DMS79 treated with DMSO at 0.1 percent for 48 hours (cell line): ENCODE measurements around the gene MED15.
"Not testable (repeated sequence)": the region's sequence is repeated elsewhere in the genome, so short reads cannot be mapped to it uniquely, and the experiment has no call there.

ENCODE experiments used
- DNase-seq: peaks from one replicate; lab custom pipeline; 2025; lab: John Stamatoyannopoulos, UW

The MED15 gene

DNA sequence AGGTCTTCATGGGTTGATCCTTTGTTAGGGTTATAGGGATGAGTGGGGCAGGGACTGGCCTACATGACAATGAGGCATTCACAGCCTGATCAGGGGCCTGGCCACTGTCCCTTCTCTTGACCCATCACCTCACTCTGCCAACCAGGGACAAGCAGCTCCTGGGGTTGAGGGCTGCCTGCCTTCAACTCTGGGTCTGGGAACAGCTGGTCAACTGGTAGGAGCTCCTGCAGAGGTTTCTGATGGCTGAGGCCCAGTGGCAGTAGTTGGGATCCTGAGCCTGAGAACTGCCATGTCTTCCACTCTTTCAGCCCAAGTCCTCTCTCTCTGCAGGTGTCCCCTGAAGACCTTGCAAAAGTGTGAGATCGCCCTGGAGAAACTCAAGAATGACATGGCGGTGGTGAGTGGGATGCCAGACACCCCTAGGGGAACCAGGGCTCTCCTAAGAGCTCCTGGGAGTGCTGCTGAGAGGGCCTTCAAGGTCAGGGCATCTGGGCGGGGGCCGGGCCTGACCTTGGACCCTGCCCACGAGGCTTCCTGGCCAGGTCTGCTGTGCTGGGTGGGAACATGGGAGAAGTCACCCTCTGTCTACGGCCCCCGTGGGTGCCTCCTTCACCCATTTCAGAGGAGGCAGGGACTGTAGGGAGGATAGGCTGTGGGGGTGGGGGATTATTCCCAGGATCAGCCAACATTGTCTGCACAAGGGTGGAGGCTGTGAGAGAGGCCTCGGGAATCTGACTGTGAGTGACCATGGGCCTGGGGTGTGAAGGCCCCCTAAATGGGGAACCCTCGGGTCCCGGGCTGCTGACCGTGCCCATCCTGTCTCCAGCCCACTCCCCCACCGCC is 76.8 kb downstream of the MED15 start:
- no peak for DNase-seq

DNA sequence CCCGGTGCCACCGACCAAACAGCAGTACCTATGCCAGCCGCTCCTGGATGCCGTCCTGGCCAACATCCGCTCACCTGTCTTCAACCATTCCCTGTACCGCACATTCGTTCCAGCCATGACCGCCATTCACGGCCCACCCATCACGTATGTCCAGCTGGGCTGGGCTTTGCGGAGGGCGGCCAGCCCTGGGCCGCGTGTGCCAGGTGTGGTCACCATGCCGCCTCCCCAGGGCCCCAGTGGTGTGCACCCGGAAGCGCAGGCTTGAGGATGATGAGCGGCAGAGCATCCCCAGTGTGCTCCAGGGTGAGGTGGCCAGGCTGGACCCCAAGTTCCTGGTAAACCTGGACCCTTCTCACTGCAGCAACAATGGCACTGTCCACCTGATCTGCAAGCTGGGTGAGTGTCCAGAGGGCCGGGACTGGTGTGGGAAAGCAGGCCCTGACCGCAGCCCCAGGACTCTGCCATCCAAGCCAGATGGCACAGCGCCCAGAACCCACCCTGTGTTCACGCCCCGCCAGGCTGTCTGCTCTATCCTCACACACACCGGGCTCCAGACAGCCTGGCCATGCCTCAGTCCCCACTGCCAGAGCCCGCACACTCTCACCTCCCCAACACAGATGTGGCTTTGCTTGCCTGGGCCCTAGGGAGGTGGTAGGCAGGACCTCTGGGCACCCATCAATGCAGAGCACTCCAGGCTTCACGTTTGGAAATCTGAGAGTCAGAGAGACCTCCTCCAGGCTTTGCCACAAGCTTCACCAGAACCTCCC is 77.6 kb downstream of the MED15 start:
- DNase-seq = no peak

DNA sequence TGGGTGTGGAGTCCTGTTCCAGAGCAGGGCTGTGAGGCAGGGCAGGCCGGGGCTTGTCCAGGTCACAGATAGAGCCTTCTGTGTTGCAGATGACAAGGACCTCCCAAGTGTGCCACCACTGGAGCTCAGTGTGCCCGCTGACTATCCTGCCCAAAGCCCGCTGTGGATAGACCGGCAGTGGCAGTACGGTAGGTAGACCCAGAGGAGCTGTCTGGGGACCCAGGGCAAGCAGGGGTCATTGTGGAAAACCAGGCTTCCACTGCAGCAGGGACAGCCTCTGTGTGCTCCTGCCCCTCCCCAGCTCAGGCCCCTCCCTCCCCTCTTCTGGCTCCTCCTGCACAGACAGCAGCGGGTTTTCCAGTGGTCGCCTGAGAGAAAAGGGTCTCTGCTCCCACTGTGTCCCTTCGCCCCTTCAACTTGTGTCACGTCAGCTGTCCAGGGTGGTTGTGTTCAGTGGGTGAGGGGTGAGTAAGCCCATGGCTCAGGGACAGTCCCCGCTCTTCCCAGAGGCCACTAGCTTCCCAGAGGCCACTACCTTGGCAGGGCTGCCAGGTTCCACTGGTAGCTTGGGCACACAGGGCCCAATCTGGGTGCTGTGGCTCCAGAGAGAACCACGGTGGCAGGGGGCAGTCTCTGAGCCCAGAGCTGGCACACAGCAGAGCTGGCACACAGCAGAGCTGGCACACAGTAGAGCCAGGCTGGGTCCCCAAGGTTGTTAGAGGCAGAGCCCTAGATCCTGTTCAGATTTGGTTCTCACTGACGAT is 78.4 kb downstream of the MED15 start:
- no peak for DNase-seq

DNA sequence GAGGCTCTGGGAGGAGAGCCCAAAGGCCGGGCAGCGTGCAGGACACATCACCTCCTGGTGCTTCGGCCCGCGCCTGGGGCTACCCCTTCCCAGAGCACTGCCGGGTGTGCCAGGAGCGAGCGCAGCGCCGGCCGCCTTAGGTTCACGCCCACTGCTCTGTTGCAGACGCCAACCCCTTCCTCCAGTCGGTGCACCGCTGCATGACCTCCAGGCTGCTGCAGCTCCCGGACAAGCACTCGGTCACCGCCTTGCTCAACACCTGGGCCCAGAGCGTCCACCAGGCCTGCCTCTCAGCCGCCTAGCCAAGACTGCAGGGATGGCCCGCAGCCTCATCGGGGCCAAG is 79.0 kb downstream of the MED15 start:
- DNase-seq = no peak

DNA sequence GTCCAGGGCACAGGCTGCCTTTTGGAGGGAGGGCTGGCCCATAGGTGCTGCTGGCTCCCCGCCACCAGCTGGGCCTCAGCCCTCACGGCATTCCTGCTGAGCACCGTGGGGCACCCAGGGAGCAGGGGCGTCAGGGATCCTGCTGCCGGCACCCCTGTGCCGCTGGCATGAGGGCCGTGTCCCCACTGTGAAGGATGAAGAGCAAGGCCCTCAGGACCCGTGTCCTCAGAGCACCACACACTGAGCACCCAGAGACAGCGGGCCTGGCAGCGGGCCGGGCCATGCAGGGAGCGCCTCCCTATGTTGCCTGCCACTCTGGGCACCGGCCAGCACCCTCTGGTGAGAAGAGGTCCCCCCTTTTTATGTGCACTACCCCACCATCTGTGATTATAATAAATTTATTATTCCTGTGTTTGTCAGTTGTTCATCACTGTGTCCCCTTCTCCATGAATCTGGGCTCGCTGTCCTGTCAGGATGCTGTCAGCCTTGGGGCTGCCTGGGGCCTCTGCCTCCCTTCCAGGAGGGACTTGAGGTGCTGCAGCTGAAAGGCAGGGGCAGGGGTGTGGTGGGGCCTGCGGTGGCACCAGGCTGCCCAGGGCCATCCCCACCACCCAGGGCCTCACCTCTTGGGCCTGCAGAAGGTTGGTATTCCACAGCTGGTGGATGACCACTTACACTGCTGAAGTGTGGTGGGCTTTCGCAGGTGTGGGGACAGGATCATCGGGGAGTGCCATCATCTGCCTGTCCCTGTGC is 80.0 kb downstream of the MED15 start:
- DNase-seq = no peak

DNA sequence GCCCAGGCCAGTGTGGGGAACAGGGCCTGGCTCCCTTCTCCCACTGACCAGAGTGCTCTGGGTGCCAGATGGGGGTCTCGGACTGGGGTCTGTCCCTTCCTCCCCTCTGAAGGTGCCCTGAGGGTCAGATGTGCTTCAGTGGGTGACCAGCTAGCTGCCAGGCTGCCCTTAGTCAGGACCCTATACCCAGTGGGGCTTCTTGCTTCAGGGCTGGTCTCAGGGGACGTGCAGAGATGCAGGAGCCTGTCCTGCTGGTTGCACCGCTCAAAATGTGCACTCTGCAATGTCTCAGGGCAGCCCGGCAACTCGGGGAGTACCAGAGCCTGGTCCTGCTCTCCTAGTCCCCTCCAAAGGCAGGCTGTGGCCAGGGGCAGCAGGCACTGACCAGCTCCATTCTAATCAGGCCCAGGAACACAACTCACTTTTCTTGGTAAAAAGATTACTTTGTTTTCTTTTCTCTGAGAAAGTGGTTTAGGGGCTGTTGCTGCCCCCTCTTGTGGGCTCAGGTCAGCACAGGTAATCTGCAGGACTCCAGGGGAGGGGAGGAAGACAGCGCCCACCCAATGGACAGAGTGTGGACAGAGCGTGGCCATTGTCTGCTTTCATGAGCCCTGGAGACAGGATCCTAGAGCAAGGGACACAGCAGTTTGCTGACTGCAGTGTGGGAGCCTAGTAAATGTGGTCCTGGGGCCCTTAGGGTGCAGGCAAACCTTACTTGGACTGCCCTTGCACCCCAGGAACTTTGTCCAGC is 80.9 kb downstream of the MED15 start:
- no peak for DNase-seq

DNA sequence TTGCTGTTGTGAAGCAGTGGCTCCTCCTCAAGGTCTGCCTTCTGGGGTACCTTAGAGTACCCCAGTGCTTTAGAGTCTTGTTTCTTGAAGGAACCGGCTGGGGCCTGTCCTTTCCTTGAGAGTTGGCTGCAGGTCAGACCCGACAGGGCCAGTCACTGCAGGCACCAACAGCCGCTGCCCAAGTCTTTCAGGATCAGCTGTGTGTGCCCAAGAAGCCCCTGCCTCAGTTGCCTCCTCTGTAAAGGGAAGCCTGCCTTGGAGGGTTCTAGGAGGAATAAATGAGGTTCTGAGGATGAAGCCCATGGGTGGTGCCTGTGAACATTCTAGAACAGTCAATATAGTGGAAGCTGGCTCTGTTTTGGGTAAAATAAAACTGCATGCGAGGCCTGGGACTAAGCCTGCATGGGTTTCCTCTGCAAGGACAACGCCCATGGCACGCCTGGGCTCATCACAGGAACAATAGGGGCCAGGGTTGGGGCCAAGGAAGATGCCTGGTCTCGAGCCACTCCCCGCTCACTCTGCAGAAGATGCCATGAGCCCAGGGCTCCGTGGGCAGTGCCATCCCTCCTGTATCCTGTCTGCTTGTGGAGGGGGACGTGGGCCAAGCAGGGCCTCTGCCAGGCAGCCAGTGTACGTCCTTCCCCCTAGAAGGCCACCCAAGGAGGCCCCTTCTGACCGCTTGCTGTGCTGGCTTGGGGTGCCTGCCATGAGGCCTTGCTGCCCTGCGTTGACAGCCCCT is 81.6 kb downstream of the MED15 start:
- no peak for DNase-seq

DNA sequence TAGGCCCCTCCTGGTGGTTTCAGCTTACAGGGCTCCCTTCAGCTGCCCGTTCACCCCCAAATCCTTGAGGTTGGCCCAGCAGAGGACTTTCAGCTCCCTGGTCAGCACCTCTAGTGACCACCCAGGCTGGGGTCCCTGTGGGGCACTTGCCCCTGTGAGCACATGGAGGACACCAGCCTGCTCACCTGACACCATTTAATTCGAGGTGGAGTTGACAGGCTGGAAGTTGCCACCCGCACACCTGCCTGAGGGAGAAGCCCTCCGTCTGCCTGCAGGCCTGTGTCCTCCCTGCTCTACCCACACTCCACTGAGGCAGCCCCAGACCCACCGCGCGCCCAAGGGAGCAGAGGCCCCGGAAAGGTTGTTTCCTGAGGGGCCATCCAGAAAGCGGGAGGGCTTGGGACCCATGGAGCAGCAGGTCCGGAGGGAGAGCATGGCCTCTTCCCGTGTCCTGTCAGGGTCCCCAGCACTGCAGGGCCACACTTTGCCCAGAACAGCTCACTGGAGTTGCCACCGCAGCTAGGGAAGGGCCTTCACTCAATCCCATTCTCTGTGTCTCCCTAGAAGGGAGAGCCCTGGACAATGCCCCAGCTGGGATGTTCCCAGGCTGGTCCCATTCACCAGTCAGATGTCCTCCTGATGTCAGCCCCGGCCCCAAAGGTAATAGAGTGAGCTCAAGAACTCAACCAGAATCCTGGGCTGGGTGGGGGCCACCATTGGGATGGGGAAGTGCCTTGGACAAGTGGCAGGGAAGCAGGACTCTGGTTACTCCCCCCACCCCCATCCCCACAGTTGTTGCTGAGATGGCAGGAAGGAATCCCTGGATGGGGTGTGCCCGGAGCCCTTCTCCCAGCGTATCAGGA is 82.4 kb downstream of the MED15 start:
- no peak for DNase-seq

DNA sequence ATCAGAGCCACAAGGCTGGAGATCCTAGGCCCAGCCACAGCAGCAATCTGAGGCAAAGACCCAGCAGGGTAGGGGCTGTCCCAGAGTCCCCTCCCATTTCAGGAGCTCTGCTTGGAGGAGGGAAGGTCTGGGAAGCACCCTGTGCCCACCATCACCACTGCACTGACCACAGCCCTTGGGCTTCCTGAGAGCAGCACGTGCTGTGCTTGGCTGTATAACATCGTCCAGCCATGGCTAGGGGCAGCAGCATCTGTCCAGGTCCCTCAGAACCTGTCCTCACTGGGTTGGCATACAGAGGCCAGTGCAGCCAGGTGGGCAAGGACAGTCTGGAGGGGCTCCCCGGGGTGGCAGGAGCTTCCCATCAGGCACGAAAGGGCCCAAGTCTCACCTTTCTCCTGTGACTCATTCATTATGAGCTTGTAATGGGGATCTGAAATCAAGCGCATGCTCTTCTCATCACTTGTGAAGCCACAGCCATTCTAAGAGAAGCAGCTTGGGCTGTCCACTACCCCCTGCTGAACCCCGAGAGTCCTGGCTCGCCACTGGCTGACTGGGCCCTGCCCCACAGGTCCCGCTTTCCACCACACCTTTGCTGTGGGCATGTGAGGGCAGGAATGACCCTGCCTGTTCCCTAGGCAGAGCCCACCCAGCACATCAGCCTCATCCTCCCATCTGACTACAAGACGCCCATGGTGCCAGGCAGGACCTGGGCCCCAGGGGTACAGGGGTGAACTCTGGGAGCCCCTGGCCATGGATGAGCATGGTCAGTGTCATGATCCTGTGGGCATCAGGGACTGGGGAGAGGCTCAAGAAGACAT is 83.3 kb downstream of the MED15 start:
- no peak for DNase-seq

DNA sequence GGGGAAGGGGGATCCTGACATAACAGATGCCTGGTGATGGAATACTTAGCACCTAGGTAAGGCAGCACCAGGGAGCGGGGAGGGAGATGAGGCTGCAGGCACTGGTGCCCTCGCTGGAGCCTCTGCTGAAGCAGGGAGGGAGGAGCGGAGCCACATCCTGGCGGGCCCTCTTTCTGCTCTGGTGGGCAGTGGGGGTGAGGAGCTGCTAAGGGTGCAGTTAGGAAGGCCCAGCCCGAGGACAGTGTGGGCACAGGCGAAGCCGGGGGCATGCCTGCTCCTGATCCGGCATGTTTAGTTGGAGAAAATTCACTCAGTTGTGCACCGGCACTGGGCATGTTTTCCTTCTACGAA is 83.9 kb downstream of the MED15 start:
- no peak for DNase-seq

DNA sequence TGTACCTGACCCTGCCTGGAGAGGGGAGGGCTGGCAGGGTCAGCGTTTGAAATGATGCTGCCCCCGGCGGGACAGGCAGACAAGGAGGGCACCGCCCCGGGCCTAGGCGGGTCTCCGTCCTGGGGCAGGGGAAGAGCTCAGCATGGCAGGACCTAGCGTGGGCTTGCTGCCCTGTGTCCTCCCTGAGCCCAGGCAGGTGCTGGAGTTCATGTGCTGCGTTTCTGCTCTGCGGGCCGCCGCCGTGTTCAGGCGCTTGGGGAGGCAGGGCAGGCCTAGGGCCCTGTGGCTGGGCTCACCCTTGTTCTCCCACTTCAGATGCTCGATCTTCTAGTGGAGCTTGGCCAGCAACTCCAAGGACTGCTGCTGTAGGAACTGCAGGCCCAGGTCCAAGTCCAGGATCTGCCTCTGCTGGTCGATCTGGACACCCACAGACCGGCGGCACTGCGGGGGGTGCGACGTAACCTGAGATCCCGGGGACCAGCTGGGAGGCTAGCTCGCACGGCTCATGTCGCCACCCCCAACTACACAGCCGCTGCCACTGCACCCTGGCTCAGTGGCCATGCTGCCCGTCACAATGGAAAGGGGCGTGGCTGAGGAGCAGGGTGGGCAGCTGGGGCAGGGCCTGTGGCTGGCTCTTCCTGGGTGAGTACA is 84.4 kb downstream of the MED15 start:
- no peak for DNase-seq

DNA sequence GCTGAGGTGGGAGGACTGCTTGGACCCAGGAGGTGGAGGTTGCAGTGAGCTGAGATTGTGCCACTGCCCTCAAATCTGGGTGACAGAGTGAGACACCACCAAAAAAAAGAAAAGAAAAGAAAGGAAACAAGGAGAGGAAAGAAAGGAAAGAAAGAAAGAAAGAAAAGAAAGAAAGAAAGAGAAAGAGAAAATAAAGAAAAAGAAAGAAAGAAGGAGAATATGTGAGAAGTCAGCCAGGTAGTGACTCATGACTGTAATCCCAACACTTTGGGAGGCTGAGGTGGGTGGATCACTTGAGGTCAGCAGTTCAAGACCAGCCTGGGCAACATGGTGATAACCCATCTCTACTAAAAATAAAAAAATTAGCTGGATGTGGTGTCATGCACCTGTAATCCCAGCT is 86.6 kb downstream of the MED15 start:
- not testable (repeated sequence) for DNase-seq

DNA sequence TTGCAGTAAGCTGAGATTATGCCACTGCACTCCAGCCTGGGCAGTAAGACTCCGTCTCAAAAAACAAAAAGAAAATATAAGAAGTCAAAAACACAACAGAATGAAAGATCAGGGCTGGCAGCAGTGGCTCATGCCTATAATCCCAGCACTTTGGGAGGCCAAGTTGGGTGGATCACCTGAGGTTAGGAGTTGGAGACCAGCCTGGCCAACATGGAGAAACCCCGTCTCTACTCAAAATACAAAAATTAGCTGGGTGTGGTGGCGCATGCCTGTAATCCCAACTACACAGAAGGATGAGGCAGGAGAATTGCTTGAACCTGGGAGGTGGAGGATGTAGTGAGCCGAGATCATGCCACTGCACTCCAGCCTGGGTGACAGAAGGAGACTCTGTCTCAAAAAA is 87.1 kb downstream of the MED15 start:
- DNase-seq = not testable (repeated sequence)

DNA sequence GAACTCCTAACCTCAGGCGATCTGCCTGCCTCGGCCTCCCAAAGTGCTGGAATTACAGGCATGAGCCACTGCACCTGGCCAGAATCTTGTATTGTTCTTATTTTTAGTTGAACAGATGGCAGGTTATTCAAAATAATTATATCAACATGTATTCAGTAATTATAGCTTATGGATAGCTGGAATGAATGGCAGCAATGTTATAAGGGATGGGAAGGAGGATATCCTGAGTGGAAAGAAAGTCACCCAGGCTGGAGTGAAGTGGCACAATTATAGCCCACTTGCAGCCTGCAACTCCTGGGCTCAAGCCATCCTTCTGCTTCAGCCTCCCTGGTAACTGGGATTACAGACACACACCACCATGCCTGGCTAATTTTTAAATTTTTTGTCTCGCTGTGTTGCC is 88.1 kb downstream of the MED15 start:
- no peak for DNase-seq

DNA sequence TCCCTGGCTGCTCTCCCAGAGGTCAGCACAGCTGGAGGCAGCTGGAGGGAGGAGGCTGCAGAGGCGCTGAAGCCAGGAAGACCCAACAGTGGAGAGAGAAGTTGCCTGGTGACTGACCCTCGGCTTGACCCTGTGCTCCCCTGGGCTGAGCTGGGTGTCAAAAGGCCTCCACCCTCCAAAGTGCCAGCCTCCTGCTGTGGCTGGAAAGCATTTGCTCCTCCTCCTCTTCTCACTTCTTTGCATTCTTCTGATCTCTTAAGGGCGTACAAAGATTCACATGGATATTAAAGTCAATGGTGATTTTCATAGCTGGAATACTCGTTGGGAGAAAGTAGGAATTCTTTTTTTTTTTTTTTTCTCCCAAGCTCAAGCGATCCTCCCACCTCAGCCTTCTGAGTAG is 91.7 kb downstream of the MED15 start:
- DNase-seq = no peak

DNA sequence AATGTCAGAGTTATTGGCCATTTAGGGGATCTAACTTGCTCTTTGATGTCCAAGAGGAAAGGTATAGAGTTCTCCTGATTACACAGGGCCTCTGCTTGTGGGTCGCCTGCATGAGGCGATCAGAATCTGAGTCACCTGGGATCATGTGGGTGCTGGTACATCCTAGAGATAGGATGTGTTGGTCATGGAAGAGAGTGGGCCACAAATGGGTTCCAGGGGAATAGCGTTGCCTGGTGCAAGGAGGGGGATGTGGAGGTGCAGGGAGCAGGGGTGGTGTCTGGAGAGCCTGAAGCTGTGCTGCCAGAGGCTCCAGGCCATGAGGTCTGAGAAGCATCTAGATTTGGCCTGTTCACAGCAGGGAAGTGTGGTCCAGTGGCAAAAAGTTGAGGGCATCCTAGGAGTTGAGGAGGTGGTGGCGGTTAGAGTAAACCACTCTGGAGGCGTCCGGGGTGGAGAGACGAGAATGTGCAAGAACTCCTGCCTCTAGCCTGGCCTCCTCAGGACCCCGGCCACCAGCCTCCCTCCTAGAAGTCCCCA is 92.8 kb downstream of the MED15 start:
- no peak for DNase-seq

DNA sequence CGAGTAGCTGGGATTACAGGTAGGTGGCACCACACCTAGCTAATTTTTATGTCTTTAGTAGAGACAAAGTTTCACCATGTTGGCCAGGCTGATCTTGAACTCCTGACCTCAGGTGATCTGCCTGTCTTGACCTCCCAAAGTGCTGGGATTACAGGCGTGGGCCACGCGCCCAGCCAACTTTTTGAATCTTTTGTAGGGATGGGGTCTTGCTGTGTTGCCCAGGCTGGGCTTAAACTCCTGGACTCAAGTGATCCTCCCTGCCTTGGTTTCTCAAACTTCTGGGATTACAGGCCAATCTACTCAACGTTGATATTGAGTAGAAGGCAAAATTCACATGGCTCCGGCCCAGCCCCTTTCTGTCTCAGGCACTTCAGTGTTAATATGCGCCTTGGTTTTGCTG is 93.9 kb downstream of the MED15 start:
- DNase-seq = no peak

DNA sequence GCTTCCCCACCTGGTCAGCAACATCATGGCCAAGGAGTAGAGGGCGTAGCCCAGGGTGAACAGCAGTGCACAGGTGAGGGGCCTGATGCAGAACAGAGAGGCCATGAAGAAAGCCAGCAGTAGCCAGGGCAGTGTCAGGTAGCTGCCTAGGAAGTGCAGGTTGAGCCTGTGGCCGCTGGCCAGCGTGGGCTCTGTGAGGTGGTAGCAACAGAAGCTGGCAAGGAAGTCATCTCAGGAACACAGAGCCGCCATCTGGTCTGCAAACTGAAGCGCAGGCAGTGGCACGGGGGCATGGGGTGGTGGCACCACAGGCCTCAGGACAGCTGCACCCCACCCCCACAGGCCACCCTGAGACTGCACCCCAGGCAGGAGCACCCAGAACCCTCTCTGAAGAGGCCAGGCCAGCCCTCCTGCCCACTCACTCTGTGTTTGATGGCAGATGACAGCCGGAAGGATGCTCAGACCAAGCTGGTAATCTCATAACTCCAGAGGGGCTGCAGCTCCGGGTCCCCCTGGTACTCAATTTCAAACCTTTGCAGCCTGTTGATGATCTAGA is 95.3 kb downstream of the MED15 start:
- no peak for DNase-seq
